Nephron (organoid): Measurements from ENCODE around the gene HSPA1A.
"Not testable (repeated sequence)": the region's sequence is repeated elsewhere in the genome, so short reads cannot be mapped to it uniquely, and the experiment has no call there.

Experiments
- H3K27ac Mint-ChIP-seq, 3 experiments: 2 replicates each; pipeline ENCODE4 v1.8.0; 2020; ENCODE audit warnings: mixed read lengths in 3 of 3, mild to moderate bottlenecking in 2 of 3, moderate library complexity in 1 of 3
- H3K27me3 Mint-ChIP-seq: 2 replicates; pipeline ENCODE4 v1.8.0; 2021; ENCODE audit warnings: low read depth, mild to moderate bottlenecking, moderate library complexity, mixed read lengths
- H3K36me3 Mint-ChIP-seq: 2 replicates; pipeline ENCODE4 v1.8.0; 2020; ENCODE audit warnings: low read depth, mixed read lengths
- H3K4me1 Mint-ChIP-seq: 2 replicates; pipeline ENCODE4 v1.8.0; 2020; ENCODE audit warnings: mixed read lengths
- H3K4me3 Mint-ChIP-seq, 3 experiments: 2 replicates each; pipeline ENCODE4 v1.8.0; 2020; ENCODE audit warnings: mild to moderate bottlenecking in 3 of 3, mixed read lengths in 3 of 3, moderate library complexity in 2 of 3
- H3K9me3 Mint-ChIP-seq: 2 replicates; pipeline ENCODE4 v1.8.0; 2020; ENCODE audit warnings: mixed read lengths
- CTCF ChIP-seq, 3 experiments: fragments of 200-600 bp; sonication (generic); IDR thresholded peaks; one replicate each; pipeline ENCODE4 v1.5.0; 2021; ENCODE audit warnings: antibody characterized with exemption in 3 of 3; ENCODE audit not compliant: unreplicated experiment in 3 of 3

HSPA1A gene

GRCh38 chr6:31819871-31820299 is 4.5 kb downstream of the HSPA1A start:
- Mint-ChIP-seq H3K27ac (peak overlapping the region; percentile 66 to 82 (median 80)), H3K36me3 (peaks cover 11% of the 10 kb centered on the region), H3K4me3 (peak overlapping the region; percentile 65 to 78 (median 75)), H3K4me1 (peaks cover 49% of the 10 kb centered on the region), H3K27me3 (no peaks in the 10 kb centered on the region), H3K9me3 (peaks cover 14% of the 10 kb centered on the region)
- TF ChIP-seq CTCF (IDR thresholded peaks at IDR 0.05; ENCODE audit: unreplicated experiment in 3 of 3), result no peak

GRCh38 chr6:31820399-31820798 is 5.1 kb downstream of the HSPA1A start:
- Mint-ChIP-seq H3K4me3 (peak overlapping the region; percentile 87 to 89 (median 89)), H3K4me1 (peaks cover 50% of the 10 kb centered on the region)
- H3K36me3 Mint-ChIP-seq, result not testable (repeated sequence)

GRCh38 chr6:31821301-31822035 is 6.1 kb downstream of the HSPA1A start:
- Mint-ChIP-seq H3K9me3 (peaks cover 10% of the 10 kb centered on the region), H3K27ac (peak overlapping the region; percentile 95 to 99 (median 99)), H3K4me3 (peak overlapping the region; percentile 87 to 89 (median 89)), H3K4me1 (peaks cover 54% of the 10 kb centered on the region), H3K36me3 (peaks cover 6% of the 10 kb centered on the region), H3K27me3 (no peaks in the 10 kb centered on the region)
- no peak for TF ChIP-seq CTCF (IDR thresholded peaks at IDR 0.05; ENCODE audit: unreplicated experiment in 3 of 3)

More at GRCh38 chr6:31820399-31820798, 5.1 kb downstream of the HSPA1A start:
- not testable (repeated sequence) for H3K27me3 Mint-ChIP-seq
- H3K9me3 Mint-ChIP-seq, result peaks cover 12% of the 10 kb centered on the region
- peak overlapping the region; percentile 95 to 99 (median 97) for H3K27ac Mint-ChIP-seq

- H3K4me3 Mint-ChIP-seq, result peak overlapping the region; percentile 87 to 89 (median 89)
- H3K4me1 Mint-ChIP-seq, result peaks cover 61% of the 10 kb centered on the region
- peaks cover 10% of the 10 kb centered on the region for H3K9me3 Mint-ChIP-seq
- peaks cover 6% of the 10 kb centered on the region for H3K36me3 Mint-ChIP-seq
- no peak for TF ChIP-seq CTCF (IDR thresholded peaks at IDR 0.05; ENCODE audit: unreplicated experiment in 3 of 3)
- H3K27me3 Mint-ChIP-seq, result no peaks in the 10 kb centered on the region
- H3K27ac Mint-ChIP-seq, result peak overlapping the region; percentile 95 to 99 (median 99)
Measured at GRCh38 chr6:31822036-31822821, 6.9 kb downstream of the HSPA1A start.

- peaks cover 52% of the 10 kb centered on the region for H3K4me1 Mint-ChIP-seq
- not testable (repeated sequence) for H3K9me3 Mint-ChIP-seq, H3K27me3 Mint-ChIP-seq, H3K36me3 Mint-ChIP-seq
- H3K27ac Mint-ChIP-seq, result peak overlapping the region; percentile 87 to 100 (median 93)
- H3K4me3 Mint-ChIP-seq, result peak overlapping the region; percentile 61 to 75 (median 73)
Measured at GRCh38 chr6:31823592-31824196, 8.4 kb downstream of the HSPA1A start.

GRCh38 chr6:31825553-31825952 is 10.2 kb downstream of the HSPA1A start:
- peaks cover 4% of the 10 kb centered on the region for H3K36me3 Mint-ChIP-seq
- no peaks in the 10 kb centered on the region for H3K9me3 Mint-ChIP-seq
- no peaks in the 10 kb centered on the region for H3K27me3 Mint-ChIP-seq
- peaks cover 55% of the 10 kb centered on the region for H3K4me1 Mint-ChIP-seq
- H3K27ac Mint-ChIP-seq, result peak overlapping the region; percentile 99 to 100 (median 100)
- TF ChIP-seq CTCF (IDR thresholded peaks at IDR 0.05; ENCODE audit: unreplicated experiment in 3 of 3), result no peak
- peak overlapping the region; percentile 82 to 87 (median 83) for H3K4me3 Mint-ChIP-seq
